T-helper 17 cell (primary cell): ENCODE data around the gene TMEM119. TPM values are rescaled to one million over a fixed set of nuclear protein-coding genes. Genes with fewer than 3 reads are reported as not detected.
A peak's percentile ranks its signal among the peaks of the same experiment; 100 is the strongest.
"Not testable (repeated sequence)": the region's sequence is repeated elsewhere in the genome, so short reads cannot be mapped to it uniquely, and the experiment has no call there.

Experiments used
- ATAC-seq: fragments of 150-1000 bp; cut with Tn5 transposase; 2 replicates; pipeline ENCODE4 v1.10.0; 2021; ENCODE audit warnings: mild to moderate bottlenecking, moderate library complexity
- DNase-seq, 3 donors: peaks; one replicate each; pipeline versions ENCODE4 v3.0.0 to v3.0.0-alpha.2; 2020 to 2021
- H3K9me3 ChIP-seq: one replicate; pipeline ENCODE4 v1.7.0; 2013; ENCODE audit warnings: low read length, mild to moderate bottlenecking; ENCODE audit not compliant: control insufficient read depth, poor library complexity, severe bottlenecking
- H3K27ac Mint-ChIP-seq: one replicate; pipeline ENCODE4 v1.8.0; 2022; ENCODE audit warnings: mild to moderate bottlenecking, moderate library complexity, mixed read lengths
- H3K27me3 Mint-ChIP-seq: one replicate; pipeline ENCODE4 v1.8.0; 2022; ENCODE audit warnings: mixed read lengths
- H3K36me3 Mint-ChIP-seq: one replicate; pipeline ENCODE4 v1.8.0; 2022; ENCODE audit warnings: low read depth, mixed read lengths
- H3K4me1 Mint-ChIP-seq: one replicate; pipeline ENCODE4 v1.8.0; 2022; ENCODE audit warnings: mild to moderate bottlenecking, mixed read lengths
- H3K4me3 Mint-ChIP-seq: one replicate; pipeline ENCODE4 v1.8.0; 2022; ENCODE audit warnings: mild to moderate bottlenecking, moderate library complexity, mixed read lengths
- total RNA-seq, 4 donors: library from RNA in 2 of 4; stranded (reverse) in 2 of 4; gene quantifications; one replicate each; pipeline ENCODE4 v1.2.3 and lab custom pipeline; 2022 to 2026

The TMEM119 gene
- total RNA-seq, 2 donors from 2014 or later: 3.9 to 5.0 TPM

DNA sequence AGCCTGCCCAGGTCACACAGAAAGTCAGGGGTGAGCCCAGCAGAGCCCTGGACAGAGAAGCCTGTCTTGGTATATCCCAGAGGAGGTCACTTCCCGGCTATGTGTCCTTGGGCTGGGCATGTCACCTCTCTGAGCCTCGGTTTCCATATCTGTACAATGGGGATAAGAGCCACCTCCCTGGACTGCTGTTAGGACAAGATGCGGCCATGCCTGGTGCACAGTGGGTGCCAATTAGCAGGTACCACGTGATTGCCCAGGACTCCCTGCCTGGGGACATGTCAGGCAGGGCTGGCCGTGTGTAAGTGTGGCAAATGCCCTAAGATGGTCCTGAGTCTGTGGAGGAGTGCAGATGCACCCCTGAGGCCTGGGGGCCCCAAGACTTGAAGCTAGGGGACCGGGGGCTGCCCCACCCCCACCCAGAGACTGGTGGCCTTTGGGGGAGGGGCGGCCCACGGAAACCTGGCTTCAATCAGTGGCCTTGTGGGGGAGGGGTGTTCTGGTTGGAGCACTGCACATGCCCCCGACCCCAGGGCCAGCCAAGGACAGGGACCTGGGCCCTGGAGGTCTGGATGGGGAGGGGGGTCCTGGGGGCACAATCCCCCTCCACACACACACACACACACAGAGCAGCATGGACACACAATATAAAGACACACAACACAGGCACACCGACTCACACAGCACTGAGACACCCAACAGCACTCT lies 878 bp downstream of the TMEM119 start:
- H3K27ac Mint-ChIP-seq: no peak overlapping the region
- H3K9me3 ChIP-seq: no peaks in the 10 kb centered on the region
- no peak for ATAC-seq
- DNase-seq: no peak
- no peaks in the 10 kb centered on the region for H3K27me3 Mint-ChIP-seq
- H3K4me1 Mint-ChIP-seq: peaks cover 3% of the 10 kb centered on the region
- no peaks in the 10 kb centered on the region for H3K36me3 Mint-ChIP-seq
- H3K4me3 Mint-ChIP-seq: no peak overlapping the region

DNA sequence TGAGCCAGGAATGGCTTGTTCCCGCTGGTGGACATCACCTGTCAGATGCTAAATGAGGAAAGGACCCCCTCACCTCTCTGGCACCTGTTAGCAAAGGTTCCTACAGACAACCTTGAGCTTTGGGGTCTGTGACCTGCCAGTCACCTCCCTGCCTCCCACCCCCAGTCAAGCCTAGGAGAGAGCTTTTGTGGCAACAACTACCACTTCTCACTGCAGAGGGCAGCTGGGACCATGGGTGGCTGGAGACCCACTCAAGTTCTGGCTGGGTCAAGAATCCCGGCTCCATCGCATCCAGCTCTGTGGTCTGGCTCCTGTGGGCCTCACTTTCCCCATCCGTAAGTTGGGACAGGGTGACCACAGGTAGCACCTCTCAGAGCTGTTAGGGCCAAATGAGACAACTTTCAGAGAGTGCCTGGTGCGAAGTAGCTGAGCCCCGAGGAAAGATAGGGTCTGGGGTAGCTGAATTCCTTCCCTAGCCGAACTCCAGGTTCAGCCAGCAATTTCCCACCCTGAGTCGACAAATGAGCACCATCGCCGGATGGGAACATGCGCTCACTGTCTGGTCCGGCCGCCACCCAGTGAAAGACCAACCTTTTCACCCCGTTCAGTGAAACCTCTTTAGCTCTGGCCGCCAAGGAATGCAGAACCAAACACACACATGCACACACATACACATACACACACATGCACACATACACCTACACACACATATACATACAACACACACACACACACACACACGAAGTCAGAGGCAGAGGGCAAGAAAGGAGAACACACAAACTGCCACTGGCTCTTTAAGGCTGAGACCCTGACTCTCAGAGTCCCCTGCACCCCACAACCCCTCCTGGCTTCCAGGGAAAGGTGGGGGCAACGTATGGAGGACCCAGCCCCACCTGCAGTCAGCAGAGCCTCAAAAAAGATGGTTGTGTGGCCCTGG lies 1.9 kb downstream of the TMEM119 start:
- H3K4me3 Mint-ChIP-seq: no peak overlapping the region
- H3K27me3 Mint-ChIP-seq: no peaks in the 10 kb centered on the region
- H3K27ac Mint-ChIP-seq: no peak overlapping the region
- ATAC-seq: no peak
- peaks cover 5% of the 10 kb centered on the region for H3K4me1 Mint-ChIP-seq
- no peaks in the 10 kb centered on the region for H3K36me3 Mint-ChIP-seq
- no peaks in the 10 kb centered on the region for H3K9me3 ChIP-seq
- DNase-seq: no peak

DNA sequence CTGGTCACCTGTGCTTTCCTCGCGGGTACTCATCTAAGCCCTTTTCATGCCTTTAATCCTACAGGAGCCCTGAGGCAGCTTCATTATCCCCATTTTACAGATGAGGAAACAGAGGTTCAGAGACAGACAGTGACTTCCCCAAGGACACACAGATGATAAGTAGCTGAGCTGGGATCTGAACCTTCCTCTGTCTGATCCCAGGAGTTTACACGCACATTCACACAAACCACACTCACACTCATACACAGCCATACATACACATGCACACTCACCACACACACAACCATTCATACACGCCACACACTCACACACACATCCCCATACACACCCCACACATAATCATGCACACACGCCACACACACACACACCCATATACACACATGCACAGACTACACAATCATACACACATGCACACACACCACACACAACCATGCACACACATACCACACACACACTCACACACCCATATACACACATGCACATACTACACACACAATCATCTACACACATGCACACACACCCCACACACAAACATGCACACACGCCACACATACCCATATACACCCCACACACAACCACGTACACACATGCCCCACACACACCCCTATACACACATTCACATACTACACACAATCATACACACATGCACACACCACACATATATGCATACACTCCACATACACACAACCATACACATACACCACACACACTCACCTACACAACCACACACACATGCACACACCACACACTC lies 2.7 kb downstream of the TMEM119 start:
- ATAC-seq: no peak
- DNase-seq: no peak
- Mint-ChIP-seq H3K4me3 (no peak overlapping the region), H3K27me3 (no peaks in the 10 kb centered on the region), H3K36me3 (no peaks in the 10 kb centered on the region), H3K4me1 (peaks cover 6% of the 10 kb centered on the region), H3K27ac (no peak overlapping the region)
- H3K9me3 ChIP-seq: no peaks in the 10 kb centered on the region

DNA sequence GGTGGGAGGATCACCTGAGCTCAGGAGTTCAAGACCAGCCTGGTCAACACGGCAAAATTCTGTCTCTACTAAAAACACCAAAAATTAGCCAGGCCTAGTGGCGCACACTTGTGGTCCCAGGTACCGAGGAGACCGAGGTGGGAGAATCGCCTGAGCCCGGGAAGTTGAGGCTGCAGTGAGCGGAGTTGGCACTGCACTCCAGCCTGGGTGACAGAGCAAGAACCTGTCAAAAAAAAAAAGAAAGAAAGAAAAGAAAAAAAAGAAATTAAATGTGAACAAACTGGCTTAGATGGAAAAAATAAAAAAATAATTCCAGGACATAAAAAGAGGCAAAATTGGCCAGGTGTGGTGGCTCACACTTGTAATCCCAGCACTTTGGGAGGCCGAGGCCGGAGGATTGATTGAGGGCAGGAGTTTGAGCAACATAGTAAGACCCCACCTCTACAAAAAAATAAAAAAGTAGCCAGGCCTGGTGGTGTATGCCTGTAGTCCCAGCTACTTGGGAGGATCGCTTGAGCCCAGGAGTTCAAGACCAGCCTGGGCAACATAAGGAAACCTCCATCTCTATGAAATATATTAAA lies 3.5 kb downstream of the TMEM119 start:
- no peak overlapping the region for H3K27ac Mint-ChIP-seq
- H3K4me3 Mint-ChIP-seq: no peak overlapping the region
- ATAC-seq (no peak), DNase-seq (no peak)
- H3K4me1 Mint-ChIP-seq: peaks cover 6% of the 10 kb centered on the region
- no peaks in the 10 kb centered on the region for H3K36me3 Mint-ChIP-seq
- H3K9me3 ChIP-seq: no peaks in the 10 kb centered on the region
- H3K27me3 Mint-ChIP-seq: no peaks in the 10 kb centered on the region

DNA sequence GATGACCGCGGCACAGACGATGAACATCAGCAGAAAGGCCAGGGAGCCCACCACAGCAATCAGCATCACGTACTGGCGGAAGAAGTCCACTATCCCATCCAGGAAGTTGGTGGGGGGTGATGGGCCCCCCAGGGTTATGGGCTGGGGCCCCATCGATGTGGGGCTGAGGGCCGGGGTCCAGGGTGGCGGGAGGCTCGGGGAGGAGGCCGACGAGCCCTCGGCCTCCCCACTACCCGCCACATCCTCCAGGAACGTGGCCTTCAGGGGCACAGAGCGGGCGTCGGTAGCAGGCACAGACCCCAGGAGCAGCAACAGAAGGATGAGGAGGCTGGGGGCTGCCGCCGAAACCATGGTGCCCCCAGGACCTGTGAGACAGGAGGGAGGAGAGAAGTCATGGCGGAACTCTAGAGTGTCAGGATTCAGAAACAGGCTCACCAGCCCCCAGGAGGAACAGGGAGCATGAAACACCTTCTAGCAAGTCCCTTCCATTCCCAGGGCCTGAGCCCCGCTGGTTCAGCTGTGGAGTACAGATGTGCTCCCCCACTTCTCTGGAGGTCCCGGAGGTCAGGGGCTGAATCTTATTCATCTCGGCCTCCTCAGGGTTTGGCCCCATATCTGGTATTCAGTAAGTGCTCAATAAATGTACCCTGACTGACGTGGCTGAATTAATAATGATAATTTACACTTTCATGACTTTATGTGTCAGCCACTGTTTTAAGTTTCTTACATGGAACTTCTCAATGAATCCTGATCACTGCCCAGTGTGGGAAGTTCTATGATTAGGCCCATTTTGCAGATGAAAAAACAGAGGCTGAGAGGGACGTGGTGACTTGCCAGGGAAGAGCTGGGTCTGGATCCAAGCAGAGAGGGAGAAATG lies 5.6 kb downstream of the TMEM119 start:
- no peak for ATAC-seq
- Mint-ChIP-seq H3K4me3 (no peak overlapping the region), H3K4me1 (peaks cover 3% of the 10 kb centered on the region)

DNA sequence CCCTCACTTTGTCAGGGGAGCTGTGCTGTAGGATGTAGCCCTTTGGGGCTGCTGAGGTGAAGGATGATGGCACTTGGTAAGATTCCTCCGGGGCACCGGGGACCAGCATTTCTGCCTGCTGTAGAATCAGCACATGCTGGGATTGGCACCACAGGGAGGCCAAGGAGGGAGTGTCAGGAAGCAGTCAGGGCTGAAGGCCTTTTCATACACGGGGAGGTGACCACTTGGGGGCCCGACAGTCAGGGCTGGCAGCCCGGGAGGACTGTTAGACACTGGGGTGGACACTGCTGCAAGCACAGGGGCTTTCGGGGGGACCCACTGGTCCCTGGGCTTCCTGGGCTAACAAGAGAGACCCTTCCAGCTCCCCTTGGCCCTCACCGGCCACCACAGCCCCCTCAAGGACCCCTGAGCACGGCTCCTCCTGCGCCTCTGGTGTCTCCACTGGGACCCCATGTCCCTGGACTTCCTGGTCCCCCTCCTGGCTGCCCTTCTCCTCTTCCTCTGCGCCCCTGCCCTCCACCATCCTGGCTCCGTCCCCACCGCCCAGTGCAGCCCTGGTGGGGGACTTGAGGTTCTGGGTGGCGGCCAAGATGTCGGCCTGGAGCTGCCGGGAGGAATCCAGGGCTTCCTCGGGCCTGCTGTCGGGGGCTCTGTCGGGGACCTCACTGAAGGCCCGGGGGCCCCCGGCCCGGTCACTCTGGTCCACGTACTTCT lies 6.5 kb downstream of the TMEM119 start:
- Mint-ChIP-seq H3K4me1 (peaks cover 3% of the 10 kb centered on the region), H3K4me3 (no peak overlapping the region), H3K27ac (no peak overlapping the region), H3K27me3 (no peaks in the 10 kb centered on the region), H3K36me3 (no peaks in the 10 kb centered on the region)
- no peak for DNase-seq
- no peak for ATAC-seq
- no peaks in the 10 kb centered on the region for H3K9me3 ChIP-seq

More for the DNA sequence above, 5.6 kb downstream of the TMEM119 start:
- no peaks in the 10 kb centered on the region for H3K27me3 Mint-ChIP-seq
- no peak for DNase-seq
- H3K9me3 ChIP-seq: no peaks in the 10 kb centered on the region
- no peaks in the 10 kb centered on the region for H3K36me3 Mint-ChIP-seq
- no peak overlapping the region for H3K27ac Mint-ChIP-seq

DNA sequence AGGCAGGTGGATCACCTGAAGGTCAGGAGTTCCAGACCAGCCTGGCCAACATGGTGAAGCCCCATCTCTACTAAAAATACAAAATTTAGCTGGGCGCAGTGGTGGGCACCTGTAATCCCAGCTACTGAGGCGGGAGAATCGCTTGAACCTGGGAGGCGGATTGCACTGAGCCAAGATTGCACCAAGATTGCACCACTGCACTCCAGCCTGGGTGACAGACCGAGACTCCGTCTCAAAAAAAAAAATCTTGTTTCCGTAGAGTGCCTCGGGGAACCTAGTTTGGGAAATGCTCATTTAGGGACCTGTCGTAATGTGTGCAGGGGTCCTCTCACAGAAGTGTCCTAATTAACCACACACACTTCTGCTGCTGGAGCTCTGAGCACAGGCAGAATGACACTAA lies 7.4 kb downstream of the TMEM119 start:
- H3K36me3 Mint-ChIP-seq, H3K4me1 Mint-ChIP-seq, ATAC-seq, DNase-seq, H3K4me3 Mint-ChIP-seq, H3K9me3 ChIP-seq, H3K27ac Mint-ChIP-seq, H3K27me3 Mint-ChIP-seq: not testable (repeated sequence)

DNA sequence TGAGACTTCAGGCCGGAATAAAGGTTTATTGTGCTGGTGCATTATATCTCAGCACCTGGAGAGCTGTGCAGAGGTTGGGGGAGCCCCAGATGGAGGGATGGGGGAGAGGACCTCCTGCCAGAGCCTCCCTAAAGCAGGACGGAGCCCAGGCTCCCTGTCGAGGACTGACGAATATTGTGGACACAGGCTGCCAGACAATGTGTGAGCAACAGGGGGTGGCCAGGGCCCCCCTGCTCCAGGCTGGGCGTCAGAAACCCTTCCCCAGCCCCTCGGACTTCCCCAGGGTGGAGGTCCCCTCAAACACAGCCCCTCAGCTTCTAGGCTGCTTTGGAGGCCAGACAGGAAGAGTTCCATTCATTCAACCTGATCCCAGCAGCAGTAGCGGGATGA lies 8.0 kb downstream of the TMEM119 start:
- Mint-ChIP-seq H3K36me3 (peaks cover under 1% of the 10 kb centered on the region), H3K4me3 (no peak overlapping the region), H3K27ac (peak overlapping the region; percentile 49), H3K4me1 (peaks cover 4% of the 10 kb centered on the region), H3K27me3 (peaks cover under 1% of the 10 kb centered on the region)
- H3K9me3 ChIP-seq: no peaks in the 10 kb centered on the region
- DNase-seq: no peak
- no peak for ATAC-seq

DNA sequence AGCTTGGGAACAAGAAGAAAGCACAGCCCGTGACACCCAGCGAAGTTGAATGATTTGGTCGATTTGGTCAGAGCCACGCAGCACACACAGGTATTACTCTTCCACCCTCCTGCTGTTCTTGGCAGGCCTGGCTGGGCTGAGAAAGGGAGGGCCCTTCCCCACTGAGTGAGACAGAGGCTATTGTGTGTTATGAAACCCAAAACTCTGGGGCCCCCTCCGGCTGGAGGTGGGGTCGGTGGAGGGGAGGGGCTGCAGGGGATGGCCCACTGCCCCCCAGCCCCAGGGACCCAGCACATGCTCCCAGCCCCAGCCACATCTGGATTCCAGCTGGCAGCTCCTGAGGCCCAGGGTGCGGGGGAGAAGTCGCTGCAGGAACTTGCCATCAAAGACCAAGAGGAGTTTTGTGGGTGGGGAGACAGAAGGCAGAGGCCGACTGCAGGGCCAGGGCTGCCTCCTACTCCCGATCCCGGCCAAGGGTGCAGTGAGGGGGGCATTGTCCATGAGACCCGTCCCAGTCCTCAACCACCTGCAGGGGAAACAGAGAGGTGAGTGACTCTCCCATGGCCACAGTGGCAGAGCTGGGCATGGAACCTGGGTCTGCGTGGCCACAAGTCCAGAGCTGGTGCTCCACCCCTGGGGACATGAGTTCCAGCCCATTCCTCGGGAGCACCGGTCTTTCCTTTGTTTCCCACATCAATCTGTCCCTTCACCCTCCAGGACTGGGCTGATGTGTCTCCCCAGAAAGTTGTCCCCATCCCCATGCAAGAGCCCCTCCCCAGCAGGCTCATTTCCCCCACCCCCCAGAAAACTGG lies 8.7 kb downstream of the TMEM119 start:
- Mint-ChIP-seq H3K27me3 (peaks cover 5% of the 10 kb centered on the region), H3K36me3 (peaks cover 3% of the 10 kb centered on the region), H3K27ac (peak overlapping the region; percentile 49), H3K4me3 (no peak overlapping the region), H3K4me1 (peaks cover 5% of the 10 kb centered on the region)
- no peaks in the 10 kb centered on the region for H3K9me3 ChIP-seq
- ATAC-seq (no peak), DNase-seq (no peak)

DNA sequence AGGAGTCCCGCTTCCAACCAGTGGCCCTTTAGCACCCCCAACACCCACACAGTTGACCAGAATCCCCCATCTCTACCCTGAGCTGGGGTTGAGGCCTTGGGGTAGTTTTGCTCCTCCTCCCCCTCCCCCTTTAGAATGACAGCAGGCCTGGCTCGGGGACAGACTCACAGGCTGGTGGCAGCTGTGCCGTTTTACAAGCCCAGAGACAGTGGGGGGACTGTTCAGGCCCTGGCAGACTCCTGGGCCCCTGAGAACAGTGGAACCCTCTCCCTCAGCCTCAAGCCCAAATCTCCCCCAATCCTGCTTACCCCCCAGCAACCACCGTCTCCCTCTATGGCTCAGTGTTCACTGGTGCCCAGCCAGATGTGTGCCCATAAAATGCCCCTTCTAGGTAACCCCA lies 10.1 kb downstream of the TMEM119 start:
- H3K4me1 Mint-ChIP-seq: peaks cover 5% of the 10 kb centered on the region
- no peak for ATAC-seq
- H3K4me3 Mint-ChIP-seq: no peak overlapping the region
- no peak overlapping the region for H3K27ac Mint-ChIP-seq
- H3K27me3 Mint-ChIP-seq: peaks cover 5% of the 10 kb centered on the region
- H3K9me3 ChIP-seq: no peaks in the 10 kb centered on the region
- peaks cover 3% of the 10 kb centered on the region for H3K36me3 Mint-ChIP-seq
- no peak for DNase-seq

DNA sequence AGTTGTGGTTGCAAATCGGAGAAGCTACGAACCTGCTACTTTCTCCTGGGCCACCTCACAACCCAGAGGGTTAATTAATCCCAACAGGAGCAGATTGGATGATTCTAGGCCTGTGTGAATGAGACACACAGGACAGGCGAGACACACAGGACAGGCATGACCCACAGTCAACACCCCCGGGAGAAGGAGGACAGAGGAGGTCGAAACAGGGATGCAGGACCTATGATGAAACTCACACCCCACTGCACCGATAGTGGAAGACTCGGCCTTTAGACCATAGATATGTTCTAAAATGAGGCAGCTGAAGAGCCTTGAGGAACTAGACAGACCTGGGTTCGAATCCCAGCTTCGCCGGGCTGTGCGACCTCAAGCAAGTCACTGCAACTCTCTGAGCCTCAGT lies 11.6 kb downstream of the TMEM119 start:
- Mint-ChIP-seq H3K27me3 (peaks cover 5% of the 10 kb centered on the region), H3K27ac (no peak overlapping the region), H3K36me3 (peaks cover 3% of the 10 kb centered on the region), H3K4me1 (peaks cover 5% of the 10 kb centered on the region), H3K4me3 (no peak overlapping the region)
- DNase-seq (no peak), ATAC-seq (no peak)
- no peaks in the 10 kb centered on the region for H3K9me3 ChIP-seq
